ENCODE measurements around the gene TSPYL1.
"Not testable (repeated sequence)": the region's sequence is repeated elsewhere in the genome, so short reads cannot be mapped to it uniquely, and the experiment has no call there.

Gene TSPYL1

DNA sequence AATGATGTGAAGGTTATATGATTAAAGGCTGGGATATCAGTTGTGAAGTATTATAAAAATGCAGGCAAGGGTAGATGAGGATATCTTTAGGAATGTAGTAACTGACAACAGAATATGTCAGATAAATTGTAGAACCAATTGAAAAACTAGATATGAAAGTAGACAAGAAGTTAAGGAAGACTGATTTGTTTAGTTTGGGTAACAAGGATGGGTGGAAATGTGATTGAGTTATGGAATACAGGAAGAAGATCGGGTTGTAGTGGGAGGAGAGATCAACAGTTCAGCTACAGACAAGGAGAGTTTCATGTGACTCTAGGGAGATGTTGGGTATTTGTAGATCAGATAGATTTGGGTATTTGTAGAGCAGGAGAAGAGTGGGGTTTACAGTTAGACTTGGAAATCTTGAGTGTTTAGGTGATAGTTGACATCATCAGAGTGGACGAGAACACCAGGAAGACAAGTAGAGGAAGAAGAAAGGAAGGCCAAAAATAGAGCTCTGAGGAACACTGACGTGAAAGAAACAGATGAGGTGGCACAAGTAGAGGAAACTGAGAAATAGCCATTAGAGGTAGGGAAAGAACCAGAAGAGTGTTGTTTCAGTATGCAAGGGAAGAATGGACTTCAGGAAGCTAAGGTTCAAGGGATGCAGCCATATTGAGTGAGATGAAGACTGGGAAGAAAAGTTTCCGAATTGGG is 12.1 kb upstream of the TSPYL1 start:
- TF ChIP-seq ARNT (IDR thresholded peaks at IDR 0.05): no peak
- TF ChIP-seq TARDBP (IDR thresholded peaks at IDR 0.05): no peak
- TF ChIP-seq CTBP1 (IDR thresholded peaks at IDR 0.05; ENCODE audit: borderline replicate concordance): no peak
- TF ChIP-seq, protein P1, sequence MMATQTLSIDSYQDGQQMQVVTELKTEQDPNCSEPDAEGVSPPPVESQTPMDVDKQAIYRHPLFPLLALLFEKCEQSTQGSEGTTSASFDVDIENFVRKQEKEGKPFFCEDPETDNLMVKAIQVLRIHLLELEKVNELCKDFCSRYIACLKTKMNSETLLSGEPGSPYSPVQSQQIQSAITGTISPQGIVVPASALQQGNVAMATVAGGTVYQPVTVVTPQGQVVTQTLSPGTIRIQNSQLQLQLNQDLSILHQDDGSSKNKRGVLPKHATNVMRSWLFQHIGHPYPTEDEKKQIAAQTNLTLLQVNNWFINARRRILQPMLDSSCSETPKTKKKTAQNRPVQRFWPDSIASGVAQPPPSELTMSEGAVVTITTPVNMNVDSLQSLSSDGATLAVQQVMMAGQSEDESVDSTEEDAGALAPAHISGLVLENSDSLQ (IDR thresholded peaks at IDR 0.05): no peak
- no peak for TF ChIP-seq HDGF (IDR thresholded peaks at IDR 0.05; ENCODE audit: borderline replicate concordance)
- TF ChIP-seq ELF4 (IDR thresholded peaks at IDR 0.05): no peak
- TF ChIP-seq ZNF384 (IDR thresholded peaks at IDR 0.05): no peak
- no peak for TF ChIP-seq LEF1 (IDR thresholded peaks at IDR 0.05; ENCODE audit: borderline replicate concordance)
- no peak for TF ChIP-seq FOXA1 (IDR thresholded peaks at IDR 0.05)
- TF ChIP-seq FOXM1 (IDR thresholded peaks at IDR 0.05; ENCODE audit: borderline replicate concordance): no peak
- no peak for TF ChIP-seq FOXK2 (IDR thresholded peaks at IDR 0.05)
- CTCF ChIA-PET: no interaction called here
- DNase-seq (ENCODE audit: extremely low spot score): no peak
- POLR2A ChIA-PET: no interaction called here

GRCh38 chr6:116290799-116291198 is 11.1 kb upstream of the TSPYL1 start:
- TF ChIP-seq ARNT (IDR thresholded peaks at IDR 0.05): no peak
- TF ChIP-seq LEF1 (IDR thresholded peaks at IDR 0.05; ENCODE audit: borderline replicate concordance): no peak
- no peak for TF ChIP-seq ZNF384 (IDR thresholded peaks at IDR 0.05)
- TF ChIP-seq FOXA1 (IDR thresholded peaks at IDR 0.05): no peak
- no peak for TF ChIP-seq ELF4 (IDR thresholded peaks at IDR 0.05)
- TF ChIP-seq BHLHE40 (IDR thresholded peaks at IDR 0.05; ENCODE audit: borderline replicate concordance): no peak
- TF ChIP-seq, protein P1 (IDR thresholded peaks at IDR 0.05): no peak
- no peak for TF ChIP-seq FOXK2 (IDR thresholded peaks at IDR 0.05)
- no peak for TF ChIP-seq NFRKB (IDR thresholded peaks at IDR 0.05)
- TF ChIP-seq TARDBP (IDR thresholded peaks at IDR 0.05): no peak
- TF ChIP-seq SUZ12 (IDR thresholded peaks at IDR 0.05): no peak
- TF ChIP-seq SP1 (IDR thresholded peaks at IDR 0.05): no peak
- CTCF ChIA-PET: interaction anchor here (1.6 kb wide), 1 partner anchor 221 kb away, joined by 9 read pairs; the partner anchor contains the start of gene CALHM5
- POLR2A ChIA-PET: interaction anchor here (1.2 kb wide), 1 partner anchor 11 kb away, joined by 3 read pairs; the partner anchor contains the start of gene TSPYL1

GRCh38 chr6:116289876-116290275 is 10.1 kb upstream of the TSPYL1 start:
- no peak for TF ChIP-seq ELF4 (IDR thresholded peaks at IDR 0.05)
- no peak for TF ChIP-seq ARNT (IDR thresholded peaks at IDR 0.05)
- no peak for TF ChIP-seq L3MBTL2 (conservative IDR thresholded peaks at IDR 0.05)
- no peak for TF ChIP-seq CTBP1 (IDR thresholded peaks at IDR 0.05; ENCODE audit: borderline replicate concordance)
- no peak for TF ChIP-seq BHLHE40 (IDR thresholded peaks at IDR 0.05; ENCODE audit: borderline replicate concordance)
- TF ChIP-seq FOXM1 (IDR thresholded peaks at IDR 0.05; ENCODE audit: borderline replicate concordance): no peak
- no peak for TF ChIP-seq TARDBP (IDR thresholded peaks at IDR 0.05)
- no peak for TF ChIP-seq FOXA1 (IDR thresholded peaks at IDR 0.05)
- TF ChIP-seq, protein P1 (IDR thresholded peaks at IDR 0.05): no peak
- no peak for TF ChIP-seq HDGF (IDR thresholded peaks at IDR 0.05; ENCODE audit: borderline replicate concordance)
- TF ChIP-seq ZNF384 (IDR thresholded peaks at IDR 0.05): no peak
- TF ChIP-seq LEF1 (IDR thresholded peaks at IDR 0.05; ENCODE audit: borderline replicate concordance): no peak
- TF ChIP-seq SP1 (IDR thresholded peaks at IDR 0.05): no peak
- TF ChIP-seq FOXK2 (IDR thresholded peaks at IDR 0.05): no peak
- no peak for TF ChIP-seq NFRKB (IDR thresholded peaks at IDR 0.05)
- CTCF ChIA-PET: interaction anchor here (1.6 to 2.4 kb wide), 2 partner anchors 222 to 271 kb away, joined by 9 to 11 read pairs; partner anchors contain the start of gene CALHM5

More at GRCh38 chr6:116290799-116291198, 11.1 kb upstream of the TSPYL1 start:
- no peak for DNase-seq (ENCODE audit: extremely low spot score)

DNA sequence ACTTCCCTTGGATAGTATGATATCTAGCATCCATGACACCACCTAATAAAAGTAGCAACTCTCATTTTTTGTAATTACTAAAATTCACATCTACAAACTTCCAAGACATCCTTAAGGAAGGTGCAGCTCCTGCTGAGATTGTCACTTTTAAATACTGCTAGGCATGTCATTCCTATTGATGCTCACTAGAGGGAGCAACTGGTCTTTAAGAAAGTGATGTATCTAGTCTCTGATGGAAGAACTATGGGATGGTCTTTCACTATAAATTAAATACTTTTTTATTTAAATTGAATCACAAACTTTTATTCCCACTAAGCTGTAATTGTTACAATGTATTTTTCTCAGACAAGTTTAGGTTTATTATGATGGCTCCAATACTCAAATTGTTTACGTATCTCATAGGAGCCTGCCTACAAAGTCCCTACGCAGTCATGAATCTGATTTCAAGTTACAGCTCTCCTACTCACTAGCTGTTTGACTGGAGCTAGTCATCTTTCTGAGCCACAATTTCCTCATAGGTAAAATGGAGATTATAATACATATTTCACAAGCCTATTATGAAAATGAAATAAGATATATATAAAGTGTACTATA is 8.1 kb upstream of the TSPYL1 start:
- CTCF ChIA-PET: interaction anchor here (0.6 to 2.7 kb wide), 27 partner anchors 9 to 1632 kb away, joined by 3 to 12 read pairs (median 4); partner anchors contain the start of gene CALHM5
- POLR2A ChIA-PET: interaction anchor here (1.4 to 1.5 kb wide), 2 partner anchors 224 to 284 kb away, joined by 3 to 4 read pairs; partner anchors contain the start of genes CALHM5 and RWDD1
- TF ChIP-seq TARDBP (IDR thresholded peaks at IDR 0.05): no peak
- TF ChIP-seq L3MBTL2 (conservative IDR thresholded peaks at IDR 0.05): no peak
- TF ChIP-seq, protein P1 (IDR thresholded peaks at IDR 0.05): peak; percentile 37; the same call in 1 of the 2 replicates
- no peak for TF ChIP-seq LEF1 (IDR thresholded peaks at IDR 0.05; ENCODE audit: borderline replicate concordance)
- TF ChIP-seq SP1 (IDR thresholded peaks at IDR 0.05): no peak
- peak; percentile 42 for DNase-seq (ENCODE audit: extremely low spot score)

More at GRCh38 chr6:116289876-116290275, 10.1 kb upstream of the TSPYL1 start:
- POLR2A ChIA-PET: interaction anchor here (1.0 to 1.2 kb wide), 2 partner anchors 10 to 19 kb away, joined by 3 read pairs; partner anchors contain the start of gene TSPYL1
- DNase-seq (ENCODE audit: extremely low spot score): no peak

- POLR2A ChIA-PET: interaction anchor here (1.5 kb wide), 1 partner anchor 285 kb away, joined by 3 read pairs; the partner anchor contains the start of gene RWDD1
- CTCF ChIA-PET: interaction anchor here (0.6 to 2.7 kb wide), 21 partner anchors 8 to 1633 kb away, joined by 3 to 12 read pairs (median 4); partner anchors contain the start of gene CALHM5
- no peak for DNase-seq (ENCODE audit: extremely low spot score)
- no peak for TF ChIP-seq L3MBTL2 (conservative IDR thresholded peaks at IDR 0.05)
- no peak for TF ChIP-seq FOXK2 (IDR thresholded peaks at IDR 0.05)
- TF ChIP-seq ARNT (IDR thresholded peaks at IDR 0.05): no peak
- no peak for TF ChIP-seq FOXM1 (IDR thresholded peaks at IDR 0.05; ENCODE audit: borderline replicate concordance)
- TF ChIP-seq ZNF384 (IDR thresholded peaks at IDR 0.05): no peak
- no peak for TF ChIP-seq LEF1 (IDR thresholded peaks at IDR 0.05; ENCODE audit: borderline replicate concordance)
- TF ChIP-seq TARDBP (IDR thresholded peaks at IDR 0.05): no peak
These were observed 7.1 kb upstream of the TSPYL1 start for GRCh38 chr6:116286773-116287358.

DNA sequence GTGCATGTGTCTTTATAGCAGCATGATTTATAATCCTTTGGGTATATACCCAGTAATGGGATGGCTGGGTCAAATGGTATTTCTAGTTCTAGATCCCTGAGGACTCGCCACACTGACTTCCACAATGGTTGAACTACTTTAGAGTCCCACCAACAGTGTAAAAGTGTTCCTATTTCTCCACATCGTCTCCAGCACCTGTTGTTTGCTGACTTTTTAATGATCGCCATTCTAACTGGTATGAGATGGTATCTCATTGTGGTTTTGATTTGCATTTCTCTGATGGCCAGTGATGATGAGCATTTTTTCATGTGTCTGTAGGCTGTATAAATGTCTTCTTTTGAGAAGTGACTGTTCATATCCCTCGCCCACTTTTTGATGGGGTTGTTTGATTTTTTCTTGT is 5.3 kb upstream of the TSPYL1 start:
- CTCF ChIA-PET; DNase-seq (ENCODE audit: extremely low spot score); POLR2A ChIA-PET: not testable (repeated sequence)

Measured in HEK293T (cell line).